ENCODE results near the gene GPR158. TPM values are rescaled to one million over a fixed set of nuclear protein-coding genes. Genes with fewer than 3 reads are reported as not detected.

Gene GPR158
- total RNA-seq, 1 donor from 2014 or later: not detected

DNA sequence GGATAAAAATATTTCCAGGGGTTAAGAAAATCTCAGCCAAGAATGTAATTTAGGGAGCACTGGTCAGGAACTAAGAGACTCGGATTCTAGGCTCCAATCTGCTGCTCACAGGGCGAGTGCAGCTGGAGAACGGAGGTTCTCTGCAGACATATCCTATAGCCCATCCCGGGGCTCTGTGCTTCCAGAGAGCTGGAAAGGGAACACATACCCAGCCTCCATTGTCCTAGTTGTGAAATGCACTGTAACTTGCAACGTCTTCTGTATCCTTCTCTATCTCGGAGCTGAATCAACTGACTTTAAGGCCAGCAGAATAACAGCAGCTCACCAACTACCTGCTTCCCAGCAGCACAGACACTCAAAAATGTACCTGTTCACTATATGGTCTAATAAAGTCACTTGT, 408.2 kb downstream of the GPR158 start:
- Mint-ChIP-seq H3K4me3 (no peak overlapping the region), H3K4me1 (no peaks in the 10 kb centered on the region), H3K27me3 (no peaks in the 10 kb centered on the region), H3K36me3 (ENCODE audit: low read depth) (no peaks in the 10 kb centered on the region), H3K27ac (no peak overlapping the region), H3K9me3 (peaks cover 5% of the 10 kb centered on the region)
- intact Hi-C loops (cut with micrococcal nuclease): no loop called here
- DNase-seq: no peak

DNA sequence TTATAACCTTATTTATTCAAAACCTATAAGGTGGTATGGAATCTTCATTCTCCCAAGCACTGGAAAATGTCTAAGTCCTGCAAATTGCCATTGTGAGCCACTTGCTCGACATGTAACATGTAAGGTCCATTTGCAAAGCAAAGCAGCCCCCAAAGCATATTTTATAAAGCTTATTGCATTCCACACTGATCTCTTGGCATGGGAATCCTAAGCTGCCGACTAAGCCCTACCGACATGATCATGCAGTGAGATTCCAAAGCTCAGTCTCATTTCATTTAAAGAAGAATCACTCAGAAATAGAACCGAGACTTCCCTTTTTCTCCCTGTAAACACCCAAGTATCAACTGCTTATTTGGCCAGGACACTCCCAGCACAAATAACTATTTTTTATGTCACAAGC, 425.9 kb downstream of the GPR158 start:
- Mint-ChIP-seq H3K4me1 (no peaks in the 10 kb centered on the region), H3K36me3 (ENCODE audit: low read depth) (no peaks in the 10 kb centered on the region), H3K27me3 (no peaks in the 10 kb centered on the region), H3K9me3 (peaks cover 5% of the 10 kb centered on the region), H3K27ac (no peak overlapping the region), H3K4me3 (no peak overlapping the region)
- no peak for DNase-seq
- intact Hi-C loops (cut with micrococcal nuclease): no loop called here

DNA sequence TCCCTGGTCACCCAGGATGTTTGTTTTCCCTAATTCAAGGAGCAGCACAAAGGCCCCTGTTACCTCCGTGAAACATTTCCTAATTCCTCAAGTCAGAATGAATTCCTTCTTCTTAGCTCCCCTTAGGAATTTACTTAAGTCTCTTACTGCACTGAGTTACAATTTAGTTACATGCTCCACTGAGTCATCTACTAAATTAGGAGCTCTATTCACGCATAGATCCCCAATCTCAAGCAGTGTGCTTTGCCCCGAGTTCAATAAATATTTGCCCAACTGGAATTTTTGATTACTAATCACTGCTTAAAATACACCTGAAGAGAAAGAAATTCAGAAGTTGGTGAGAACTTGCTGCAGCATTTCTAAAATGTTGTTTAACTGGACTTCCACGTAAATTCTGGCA, 429.8 kb downstream of the GPR158 start:
- Mint-ChIP-seq H3K27ac (no peak overlapping the region), H3K4me3 (no peak overlapping the region), H3K27me3 (no peaks in the 10 kb centered on the region), H3K36me3 (ENCODE audit: low read depth) (no peaks in the 10 kb centered on the region), H3K4me1 (no peaks in the 10 kb centered on the region), H3K9me3 (no peaks in the 10 kb centered on the region)
- intact Hi-C loops (cut with micrococcal nuclease): no loop called here
- no peak for DNase-seq

GRCh38 chr10:25614652-25615051, 439.9 kb downstream of the GPR158 start:
- no peaks in the 10 kb centered on the region for H3K4me1 Mint-ChIP-seq
- no peaks in the 10 kb centered on the region for H3K36me3 Mint-ChIP-seq (ENCODE audit: low read depth)
- no peak overlapping the region for H3K4me3 Mint-ChIP-seq
- no peak overlapping the region for H3K27ac Mint-ChIP-seq
- H3K27me3 Mint-ChIP-seq: no peaks in the 10 kb centered on the region
- no peak for DNase-seq
- no peaks in the 10 kb centered on the region for H3K9me3 Mint-ChIP-seq
- intact Hi-C loops (cut with micrococcal nuclease): no loop called here

GRCh38 chr10:25615926-25616325, 441.1 kb downstream of the GPR158 start:
- Mint-ChIP-seq H3K27me3 (no peaks in the 10 kb centered on the region), H3K4me3 (no peak overlapping the region), H3K4me1 (no peaks in the 10 kb centered on the region), H3K9me3 (no peaks in the 10 kb centered on the region), H3K27ac (no peak overlapping the region), H3K36me3 (ENCODE audit: low read depth) (no peaks in the 10 kb centered on the region)
- intact Hi-C loops (cut with micrococcal nuclease): no loop called here
- DNase-seq: no peak

- intact Hi-C loops (cut with micrococcal nuclease): no loop called here
- Mint-ChIP-seq H3K27ac (no peak overlapping the region), H3K9me3 (no peaks in the 10 kb centered on the region), H3K4me3 (no peak overlapping the region), H3K36me3 (ENCODE audit: low read depth) (no peaks in the 10 kb centered on the region), H3K27me3 (no peaks in the 10 kb centered on the region), H3K4me1 (no peaks in the 10 kb centered on the region)
- no peak for DNase-seq
Observed at GRCh38 chr10:25616903-25617592, 442.2 kb downstream of the GPR158 start.

DNA sequence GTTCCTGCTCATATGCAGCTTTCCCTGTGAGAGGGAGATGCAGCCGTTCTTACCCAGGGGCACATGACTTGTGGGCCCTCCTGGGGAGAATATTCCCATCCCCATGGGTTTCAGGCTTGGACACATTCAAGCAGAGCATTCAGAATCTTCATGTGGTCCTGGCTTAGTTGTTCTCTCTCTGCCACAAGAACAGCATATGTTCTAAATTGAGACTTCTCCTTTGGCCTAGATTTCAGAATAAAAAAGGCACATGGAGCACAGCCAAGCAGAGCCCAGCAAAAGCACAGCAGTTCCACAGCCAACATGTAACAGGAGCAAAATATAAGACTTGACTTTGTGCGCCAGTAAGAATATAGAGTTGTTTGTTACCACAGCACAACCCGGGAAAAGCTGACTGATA, 452.8 kb downstream of the GPR158 start:
- H3K27me3 Mint-ChIP-seq: no peaks in the 10 kb centered on the region
- H3K36me3 Mint-ChIP-seq (ENCODE audit: low read depth): no peaks in the 10 kb centered on the region
- intact Hi-C loops (cut with micrococcal nuclease): no loop called here
- H3K4me1 Mint-ChIP-seq: no peaks in the 10 kb centered on the region
- no peak overlapping the region for H3K27ac Mint-ChIP-seq
- no peak overlapping the region for H3K4me3 Mint-ChIP-seq
- no peak for DNase-seq
- H3K9me3 Mint-ChIP-seq: peaks cover 4% of the 10 kb centered on the region

DNA sequence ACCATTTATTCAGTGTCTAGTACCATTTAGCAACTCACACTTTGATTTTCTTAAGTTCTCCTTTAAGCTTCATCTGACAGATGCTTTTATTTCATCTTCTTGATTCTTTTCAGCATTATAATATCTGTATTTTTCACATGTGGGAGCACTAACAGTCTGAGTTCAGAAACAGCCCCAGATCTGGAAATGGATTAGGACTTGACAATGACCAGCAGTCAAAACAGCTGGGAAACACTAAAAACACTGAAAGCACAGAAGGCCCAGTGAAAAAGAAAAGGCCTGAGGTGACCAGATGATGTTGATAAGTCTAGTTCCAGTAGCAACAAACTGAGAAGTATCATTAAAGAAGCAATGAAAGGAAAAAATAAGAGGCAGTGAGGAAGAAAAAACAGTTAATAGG, 454.5 kb downstream of the GPR158 start:
- no peak for DNase-seq
- no peak overlapping the region for H3K27ac Mint-ChIP-seq
- intact Hi-C loops (cut with micrococcal nuclease): no loop called here
- H3K4me3 Mint-ChIP-seq: no peak overlapping the region
- H3K9me3 Mint-ChIP-seq: no peaks in the 10 kb centered on the region
- no peaks in the 10 kb centered on the region for H3K27me3 Mint-ChIP-seq
- H3K4me1 Mint-ChIP-seq: no peaks in the 10 kb centered on the region
- no peaks in the 10 kb centered on the region for H3K36me3 Mint-ChIP-seq (ENCODE audit: low read depth)

DNA sequence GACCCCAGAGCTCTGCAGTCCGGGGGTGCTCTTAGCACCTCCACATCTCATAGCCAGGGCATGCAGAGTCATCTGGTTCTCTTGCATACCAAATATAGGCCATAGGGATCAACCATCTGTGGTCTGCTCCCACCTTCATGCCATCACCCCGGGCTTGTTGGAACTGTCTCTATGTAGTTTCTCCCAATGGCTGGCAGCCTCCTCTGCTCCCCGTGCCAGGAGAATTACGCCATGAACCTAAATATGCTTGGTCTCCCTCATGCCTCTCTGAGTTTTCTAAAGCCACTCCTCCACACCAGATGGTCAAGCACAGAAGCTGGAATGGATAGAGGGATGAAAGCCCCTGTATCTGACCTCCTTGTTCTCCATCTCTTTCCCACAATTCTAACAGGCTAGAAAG, 456.7 kb downstream of the GPR158 start:
- H3K4me1 Mint-ChIP-seq: no peaks in the 10 kb centered on the region
- H3K36me3 Mint-ChIP-seq (ENCODE audit: low read depth): no peaks in the 10 kb centered on the region
- no peak overlapping the region for H3K27ac Mint-ChIP-seq
- H3K27me3 Mint-ChIP-seq: no peaks in the 10 kb centered on the region
- intact Hi-C loops (cut with micrococcal nuclease): no loop called here
- no peaks in the 10 kb centered on the region for H3K9me3 Mint-ChIP-seq
- DNase-seq: no peak
- H3K4me3 Mint-ChIP-seq: no peak overlapping the region

- no peaks in the 10 kb centered on the region for H3K27me3 Mint-ChIP-seq
- no peak overlapping the region for H3K27ac Mint-ChIP-seq
- no peaks in the 10 kb centered on the region for H3K4me1 Mint-ChIP-seq
- no peak overlapping the region for H3K4me3 Mint-ChIP-seq
- intact Hi-C loops (cut with micrococcal nuclease): no loop called here
- no peaks in the 10 kb centered on the region for H3K9me3 Mint-ChIP-seq
- no peak for DNase-seq
- no peaks in the 10 kb centered on the region for H3K36me3 Mint-ChIP-seq (ENCODE audit: low read depth)
Observed at GRCh38 chr10:25632802-25633201, 458.0 kb downstream of the GPR158 start.

DNA sequence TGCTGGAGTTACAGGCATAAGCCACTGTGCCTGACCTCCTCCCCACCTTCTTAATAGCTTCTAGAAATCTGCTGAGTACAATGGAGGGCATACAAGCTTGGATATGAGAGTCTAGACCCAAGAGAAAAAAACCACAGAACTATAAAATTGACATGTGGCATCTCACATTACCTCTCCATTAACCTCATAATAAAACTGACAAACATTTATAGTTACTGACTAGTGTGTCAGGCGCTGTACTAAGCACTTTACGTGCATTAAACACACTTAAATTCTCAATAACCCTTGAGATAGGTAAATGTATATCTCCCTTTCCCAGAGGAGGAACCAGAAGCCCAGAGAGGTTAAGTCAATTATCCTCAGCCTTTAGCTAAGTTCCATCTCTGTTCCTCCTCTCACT, 458.7 kb downstream of the GPR158 start:
- intact Hi-C loops (cut with micrococcal nuclease): no loop called here
- Mint-ChIP-seq H3K27ac (no peak overlapping the region), H3K4me1 (no peaks in the 10 kb centered on the region), H3K9me3 (no peaks in the 10 kb centered on the region), H3K4me3 (no peak overlapping the region), H3K36me3 (ENCODE audit: low read depth) (no peaks in the 10 kb centered on the region), H3K27me3 (no peaks in the 10 kb centered on the region)
- no peak for DNase-seq

DNA sequence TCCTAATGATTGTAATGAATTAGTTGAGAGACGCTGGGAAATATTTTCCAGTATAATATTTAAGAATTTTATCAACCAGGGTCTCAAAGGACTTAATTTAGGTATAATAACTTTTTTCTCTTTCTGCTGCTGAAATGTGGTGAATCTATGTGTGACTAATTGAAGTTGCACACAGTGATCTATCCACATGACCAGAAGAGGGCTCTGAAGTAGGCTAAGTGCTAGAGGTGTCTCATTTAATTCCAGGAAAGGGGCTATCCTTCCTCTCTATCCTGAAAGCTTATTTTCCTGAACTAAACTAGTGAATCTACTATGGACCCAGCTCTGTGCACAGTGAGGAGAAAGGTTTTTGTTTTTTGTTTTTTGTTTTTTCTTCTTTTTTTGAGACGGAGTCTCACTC, 464.8 kb downstream of the GPR158 start:
- no peak overlapping the region for H3K27ac Mint-ChIP-seq
- no peak for DNase-seq
- no peaks in the 10 kb centered on the region for H3K36me3 Mint-ChIP-seq (ENCODE audit: low read depth)
- intact Hi-C loops (cut with micrococcal nuclease): no loop called here
- H3K4me1 Mint-ChIP-seq: no peaks in the 10 kb centered on the region
- no peaks in the 10 kb centered on the region for H3K27me3 Mint-ChIP-seq
- no peaks in the 10 kb centered on the region for H3K9me3 Mint-ChIP-seq
- no peak overlapping the region for H3K4me3 Mint-ChIP-seq

DNA sequence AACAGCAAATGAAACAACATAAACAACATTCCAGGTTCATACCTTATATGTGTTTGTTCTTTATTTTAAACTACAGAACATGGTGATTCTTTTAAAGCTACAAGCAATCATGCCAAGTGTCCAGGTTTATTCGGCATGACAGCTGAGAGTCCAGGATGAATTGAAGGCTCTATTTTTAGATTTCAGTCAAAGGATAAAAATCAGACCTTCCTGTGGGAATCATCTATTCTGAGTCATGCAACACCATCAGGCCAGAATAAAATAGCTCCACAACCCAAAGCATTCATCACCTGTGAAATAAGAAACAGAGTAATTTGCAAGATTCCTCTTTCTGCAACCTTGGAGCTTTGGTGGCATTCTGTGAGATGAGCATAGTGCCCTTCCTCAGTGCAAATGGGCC, 466.8 kb downstream of the GPR158 start:
- intact Hi-C loops (cut with micrococcal nuclease): no loop called here
- no peaks in the 10 kb centered on the region for H3K36me3 Mint-ChIP-seq (ENCODE audit: low read depth)
- no peak overlapping the region for H3K27ac Mint-ChIP-seq
- H3K27me3 Mint-ChIP-seq: no peaks in the 10 kb centered on the region
- H3K4me3 Mint-ChIP-seq: no peak overlapping the region
- H3K4me1 Mint-ChIP-seq: no peaks in the 10 kb centered on the region
- no peak for DNase-seq
- H3K9me3 Mint-ChIP-seq: no peaks in the 10 kb centered on the region

DNA sequence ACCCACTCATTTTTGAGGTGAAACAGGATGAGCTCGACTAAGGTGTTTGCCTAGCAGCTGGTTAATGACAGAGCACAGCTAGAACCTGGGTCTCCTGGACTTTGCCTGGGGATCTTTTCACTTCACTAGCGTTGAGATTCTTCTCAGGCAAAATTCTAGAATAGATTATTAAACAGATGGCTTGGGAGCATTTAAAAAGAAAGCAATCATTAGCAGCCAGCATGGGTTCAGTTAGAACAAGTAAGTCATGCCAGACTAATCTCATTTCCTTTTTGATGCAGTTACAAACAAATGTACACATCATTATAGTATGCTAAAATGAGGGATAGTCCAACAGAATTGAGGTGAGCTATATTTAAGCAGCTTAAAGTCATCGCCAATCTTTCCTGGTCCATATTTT, 467.9 kb downstream of the GPR158 start:
- Mint-ChIP-seq H3K4me3 (no peak overlapping the region), H3K36me3 (ENCODE audit: low read depth) (no peaks in the 10 kb centered on the region), H3K4me1 (no peaks in the 10 kb centered on the region), H3K27me3 (no peaks in the 10 kb centered on the region), H3K9me3 (no peaks in the 10 kb centered on the region), H3K27ac (no peak overlapping the region)
- intact Hi-C loops (cut with micrococcal nuclease): no loop called here
- DNase-seq: no peak

DNA sequence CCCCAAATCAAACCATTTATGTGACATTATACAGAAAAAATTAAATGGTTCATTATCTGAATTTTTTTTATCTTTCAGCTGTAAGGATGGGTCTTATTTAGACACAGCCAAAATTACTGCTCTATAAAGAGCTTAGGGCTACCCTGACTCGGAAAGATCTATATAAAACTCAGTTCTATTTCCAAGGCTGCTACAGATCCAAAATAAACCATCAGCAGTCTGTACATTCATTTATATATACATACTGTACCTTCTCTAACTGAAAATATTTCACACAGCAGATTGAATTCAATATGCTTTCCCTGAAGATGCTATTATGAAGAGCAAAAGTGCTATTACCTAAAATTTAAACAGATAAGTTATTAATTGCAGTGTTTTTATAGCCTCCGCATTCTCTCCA, 471.6 kb downstream of the GPR158 start:
- H3K36me3 Mint-ChIP-seq (ENCODE audit: low read depth): no peaks in the 10 kb centered on the region
- no peaks in the 10 kb centered on the region for H3K4me1 Mint-ChIP-seq
- no peak for DNase-seq
- no peak overlapping the region for H3K4me3 Mint-ChIP-seq
- no peak overlapping the region for H3K27ac Mint-ChIP-seq
- H3K27me3 Mint-ChIP-seq: no peaks in the 10 kb centered on the region
- no peaks in the 10 kb centered on the region for H3K9me3 Mint-ChIP-seq
- intact Hi-C loops (cut with micrococcal nuclease): no loop called here

Measured in activated CD4-positive, alpha-beta T cell treated with anti-CD3 and anti-CD28 coated beads, Interleukin-2, amount 10 ng/mL, durations not matched to agents 24 days and 14 days (primary cell).